Head of caudate nucleus (tissue), 42 donors: Measurements from ENCODE around the gene ARL6IP4.

Source experiments
- DNase-seq, 42 donors: peaks; one replicate each; pipeline versions ENCODE4 v3.0.0 to v3.0.0-alpha.2; 2020 to 2021; ENCODE audit warnings: mixed read lengths in 7 of 42
- intact Hi-C: fragments of 100-400 bp; cut with DNase I; formaldehyde crosslinking; loops from one replicate; pipeline ENCODE4 v1.15.0; 2022

Gene ARL6IP4

DNA sequence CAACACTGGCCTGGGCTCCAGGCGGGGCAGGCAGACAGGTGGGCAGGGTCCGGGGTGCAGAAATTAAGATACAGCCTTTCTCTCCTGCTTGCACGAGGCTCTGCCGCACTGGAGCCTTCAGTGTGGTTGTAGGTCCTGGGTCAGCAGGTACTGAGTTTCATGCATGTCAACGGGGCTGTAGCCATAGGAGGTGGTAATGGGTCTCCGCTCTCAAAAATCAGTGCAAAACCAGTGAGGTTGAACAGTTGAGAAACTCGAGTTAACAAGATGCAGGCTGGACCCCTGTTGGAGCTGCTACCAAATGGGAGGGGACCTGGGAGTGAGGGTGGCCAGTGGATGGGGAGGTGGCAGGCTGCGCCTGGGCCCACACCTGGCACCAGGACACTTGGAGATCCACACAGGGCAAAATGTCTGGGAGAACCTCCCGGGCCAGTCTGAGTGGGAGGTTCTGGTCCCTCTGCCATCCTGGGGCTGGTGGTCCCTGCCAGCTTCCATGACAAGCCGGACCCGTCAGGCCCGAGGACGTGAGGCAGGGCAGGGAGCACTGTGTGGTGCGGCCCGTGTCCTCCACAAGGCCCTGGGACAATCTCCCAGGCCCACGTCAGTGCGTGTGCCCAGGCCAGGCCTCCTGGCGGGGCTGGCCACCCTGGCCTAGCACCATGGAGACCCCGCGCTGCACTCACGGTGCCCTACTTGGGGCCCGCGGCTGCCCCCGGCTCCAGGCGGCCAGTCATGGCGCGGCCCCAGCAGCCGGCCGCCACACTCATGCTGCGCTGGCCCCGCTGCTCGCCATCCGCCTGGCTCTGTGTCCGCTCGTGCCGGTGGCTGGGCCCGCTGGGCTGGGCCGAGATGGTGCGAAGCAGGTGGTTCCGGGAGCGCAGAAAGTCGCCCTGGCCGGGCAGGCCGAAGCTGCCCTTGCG, 5.1 kb downstream of the ARL6IP4 start:
- intact Hi-C loops: no loop called here
- no peak for DNase-seq

DNA sequence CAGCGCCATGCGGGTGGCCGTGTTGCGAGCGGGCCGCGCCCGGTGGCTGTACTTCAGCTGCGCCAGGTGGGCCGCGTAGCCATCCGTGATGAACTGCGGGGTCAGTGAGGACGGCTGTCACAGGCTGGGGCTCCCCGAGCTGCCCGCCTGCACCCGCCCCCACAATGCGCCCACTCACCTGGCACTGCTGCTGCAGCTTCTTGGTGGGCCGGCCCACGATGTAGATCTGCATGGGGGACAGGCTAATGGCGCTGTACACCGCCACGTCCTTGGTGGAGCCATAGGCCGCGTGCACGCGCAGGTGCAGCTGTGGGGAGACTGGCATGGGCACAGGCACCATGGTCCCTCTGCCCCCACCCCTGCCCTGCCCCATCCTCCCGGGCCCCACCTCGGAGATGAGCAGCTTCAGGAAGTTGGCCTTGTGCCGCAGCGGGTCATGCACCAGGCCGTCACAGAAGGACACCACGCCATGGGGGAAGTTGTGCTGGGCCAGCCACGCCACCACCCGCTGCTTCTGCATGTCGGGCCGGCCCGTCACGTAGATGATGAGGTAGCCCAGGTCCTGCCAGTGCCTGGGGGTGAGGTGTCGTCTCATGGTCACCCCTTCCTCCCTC, 5.9 kb downstream of the ARL6IP4 start:
- intact Hi-C loops: no loop called here
- peak in 1 of 42 donors; percentile 29 for DNase-seq

DNA sequence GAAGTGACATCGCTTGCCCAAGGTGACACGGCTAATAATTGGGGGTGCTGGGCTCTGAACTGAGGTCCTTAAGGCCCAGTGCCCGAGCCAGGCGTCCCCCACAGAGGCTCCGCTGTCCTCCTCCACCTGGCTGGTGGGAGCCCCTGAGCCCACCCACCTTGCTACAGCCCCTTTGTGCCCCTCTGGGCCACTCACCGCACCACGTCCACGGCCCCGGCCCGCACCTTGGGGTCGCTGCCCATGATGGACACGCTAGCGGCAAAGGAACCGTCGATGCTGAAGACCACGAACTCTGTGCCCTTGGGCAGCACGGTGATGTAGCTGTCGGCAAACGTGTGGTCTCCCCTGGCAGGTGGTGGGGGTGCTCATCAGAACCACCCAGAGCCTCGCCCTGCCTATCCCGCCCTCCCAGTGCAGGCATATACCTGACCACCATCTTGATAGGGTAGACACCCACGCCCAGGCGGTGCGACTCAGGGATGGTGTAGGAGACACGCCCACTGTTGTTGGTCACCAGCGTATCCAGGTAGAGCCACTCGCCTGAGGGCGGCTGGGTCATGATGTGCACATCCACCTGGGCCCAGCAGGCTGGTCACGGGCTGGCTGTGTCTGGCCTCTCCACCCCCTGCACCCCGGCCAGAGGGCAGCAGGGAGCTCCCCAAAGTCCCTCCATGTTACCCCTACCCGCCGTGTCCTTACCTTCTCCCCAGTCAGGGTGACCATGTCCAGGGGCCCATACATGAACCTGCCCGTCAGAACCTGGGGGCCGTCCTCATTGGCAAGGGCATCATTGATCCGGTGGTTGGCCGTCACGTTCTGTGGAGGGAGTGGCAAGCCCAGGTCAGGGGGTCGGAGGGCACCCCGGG, 6.8 kb downstream of the ARL6IP4 start:
- no peak for DNase-seq
- intact Hi-C loops: no loop called here

GRCh38 chr12:122988036-122988435, 7.6 kb downstream of the ARL6IP4 start:
- intact Hi-C loops: no loop called here

DNA sequence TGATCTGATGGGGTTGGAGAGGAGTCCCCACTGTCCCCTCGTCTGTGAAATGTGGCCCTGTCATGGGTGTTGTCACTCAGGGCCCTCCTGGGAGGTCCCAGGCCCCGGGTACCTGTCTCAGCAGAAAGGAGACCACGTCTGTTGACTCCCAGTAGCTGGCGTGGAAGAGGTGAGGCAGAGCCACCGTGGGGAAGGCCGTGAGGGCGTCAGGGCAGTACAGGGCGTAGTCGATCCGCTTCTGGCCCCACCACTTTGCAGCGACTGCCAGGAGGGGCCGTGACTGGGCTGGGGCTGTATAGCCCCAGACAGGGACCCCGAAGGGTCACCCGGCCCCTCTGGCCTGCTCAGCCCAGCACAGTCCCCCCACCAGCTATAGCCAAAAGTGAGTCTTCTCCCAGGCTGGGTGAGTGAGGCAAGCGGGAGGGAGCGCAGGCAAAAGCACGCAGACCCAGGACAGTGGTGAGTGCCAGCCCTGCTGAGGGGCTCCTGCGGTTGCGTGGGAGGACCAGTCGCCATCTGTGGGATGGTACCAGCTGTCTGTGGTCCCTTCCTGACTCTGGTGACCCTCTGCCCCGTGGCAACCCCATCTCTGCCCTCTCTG, 8.2 kb downstream of the ARL6IP4 start:
- intact Hi-C loops: no loop called here
- DNase-seq: no peak

More at GRCh38 chr12:122988036-122988435, 7.6 kb downstream of the ARL6IP4 start:
- DNase-seq: no peak

- DNase-seq: no peak
- intact Hi-C loops: no loop called here
Observed at GRCh38 chr12:122989225-122989839, 8.9 kb downstream of the ARL6IP4 start.

DNA sequence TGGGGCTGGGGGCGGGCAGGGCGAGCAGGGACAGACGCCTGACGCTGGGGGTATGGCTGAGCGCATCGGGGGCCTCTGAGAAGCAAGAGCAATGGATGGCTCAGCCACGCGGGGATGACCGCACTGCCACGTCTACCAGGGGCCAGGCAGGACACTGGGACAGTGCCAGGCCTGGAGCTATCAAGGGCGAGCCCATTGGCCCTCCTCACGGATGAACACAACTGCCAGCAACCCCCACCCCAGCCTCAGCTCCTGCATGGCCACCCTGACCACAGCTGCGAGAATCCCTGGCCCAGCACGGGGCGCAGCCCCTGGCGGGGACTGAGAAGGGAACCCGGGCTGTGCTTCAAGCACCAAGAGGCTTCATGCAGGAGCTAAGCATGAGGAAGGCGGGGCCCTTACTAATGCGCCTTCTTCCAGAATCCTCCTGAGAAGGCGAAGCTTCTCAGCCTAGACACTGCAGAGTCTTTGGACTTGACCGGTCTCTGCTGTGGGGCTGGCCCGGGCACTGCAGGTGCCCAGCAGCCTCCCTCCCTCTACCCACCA, 9.5 kb downstream of the ARL6IP4 start:
- intact Hi-C loops: no loop called here
- no peak for DNase-seq

DNA sequence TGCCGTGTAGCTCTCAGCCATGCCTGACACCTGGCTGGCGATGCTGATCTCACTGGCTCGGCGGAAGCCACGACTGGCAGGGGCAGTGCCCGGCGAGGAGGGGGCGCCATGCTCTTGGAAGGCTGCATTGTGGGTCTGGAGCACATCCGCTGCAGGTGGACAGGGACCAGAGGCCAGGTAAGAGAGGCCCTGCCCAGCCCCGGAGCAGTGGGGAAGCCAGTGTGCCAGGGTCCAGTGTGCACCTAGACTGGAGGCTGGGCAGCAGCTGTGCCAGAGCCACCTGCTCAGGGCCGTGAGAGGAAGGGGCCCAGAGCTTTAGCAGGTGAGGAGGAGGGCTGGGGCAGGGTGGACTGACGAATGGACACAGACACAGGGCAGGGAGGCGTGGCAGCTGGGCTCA, 10.1 kb downstream of the ARL6IP4 start:
- intact Hi-C loops: no loop called here
- DNase-seq: no peak

GRCh38 chr12:122990961-122991622, 10.6 kb downstream of the ARL6IP4 start:
- no peak for DNase-seq
- intact Hi-C loops: no loop called here

DNA sequence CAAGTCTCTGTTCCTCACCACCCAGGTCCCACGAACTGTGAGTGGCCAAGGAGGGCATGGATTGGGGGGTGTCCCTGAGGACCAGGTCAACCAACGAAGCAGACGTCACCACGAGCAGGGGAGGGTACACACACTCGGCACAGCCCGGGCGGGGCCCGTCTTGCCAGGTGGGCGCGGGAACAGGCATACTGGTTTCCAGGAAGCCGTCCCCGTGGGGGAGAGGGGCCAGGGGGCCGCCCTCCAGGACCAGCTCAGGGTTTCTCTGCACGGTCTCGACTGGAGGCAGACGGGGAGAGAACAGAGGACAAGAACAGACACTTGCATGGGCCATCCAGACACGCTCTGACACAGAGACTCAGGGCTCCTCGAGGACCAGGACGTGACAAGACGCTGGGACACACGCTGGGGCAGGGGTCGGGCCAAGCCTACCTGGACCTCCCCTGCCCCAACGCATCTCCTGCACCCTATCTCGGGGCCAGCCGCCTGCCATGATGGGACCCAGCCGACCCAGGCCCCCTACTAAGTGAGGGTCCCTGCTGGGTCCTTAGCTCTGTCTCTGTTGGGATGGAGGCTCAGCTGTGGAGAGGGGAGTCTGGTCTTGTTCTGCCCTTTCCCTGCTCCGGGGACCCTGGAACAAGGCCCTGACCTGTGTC, 11.3 kb downstream of the ARL6IP4 start:
- DNase-seq: no peak
- intact Hi-C loops: no loop called here

- no peak for DNase-seq
- intact Hi-C loops: no loop called here
Observed at GRCh38 chr12:122992386-122992785, 11.9 kb downstream of the ARL6IP4 start.

DNA sequence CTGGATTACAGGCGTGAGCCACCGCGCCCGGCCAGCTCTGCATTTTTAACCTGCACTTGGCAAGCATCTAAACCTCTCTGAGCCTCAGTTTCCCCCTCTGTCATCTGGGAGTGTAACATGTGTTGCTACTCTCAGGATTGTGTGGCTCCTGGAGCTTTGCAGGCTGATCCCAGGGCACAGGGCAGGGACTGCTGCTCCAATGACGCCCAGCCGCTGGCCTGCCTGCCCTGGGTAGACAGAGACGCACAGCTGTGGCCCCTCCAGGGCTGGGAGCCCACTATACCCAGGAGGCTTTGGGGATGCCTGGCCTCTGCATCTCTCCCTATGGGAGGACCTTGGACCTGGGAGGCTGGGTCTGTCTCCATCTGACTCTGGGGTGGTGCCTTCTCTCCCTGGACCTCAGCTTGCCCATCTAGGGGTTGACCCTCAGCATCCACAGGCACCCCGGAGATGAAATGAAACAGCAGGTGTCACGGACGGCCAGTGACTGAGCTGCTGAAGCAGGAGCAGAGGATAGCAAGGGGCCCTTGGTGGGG, 13.7 kb downstream of the ARL6IP4 start:
- intact Hi-C loops: no loop called here
- no peak for DNase-seq

DNA sequence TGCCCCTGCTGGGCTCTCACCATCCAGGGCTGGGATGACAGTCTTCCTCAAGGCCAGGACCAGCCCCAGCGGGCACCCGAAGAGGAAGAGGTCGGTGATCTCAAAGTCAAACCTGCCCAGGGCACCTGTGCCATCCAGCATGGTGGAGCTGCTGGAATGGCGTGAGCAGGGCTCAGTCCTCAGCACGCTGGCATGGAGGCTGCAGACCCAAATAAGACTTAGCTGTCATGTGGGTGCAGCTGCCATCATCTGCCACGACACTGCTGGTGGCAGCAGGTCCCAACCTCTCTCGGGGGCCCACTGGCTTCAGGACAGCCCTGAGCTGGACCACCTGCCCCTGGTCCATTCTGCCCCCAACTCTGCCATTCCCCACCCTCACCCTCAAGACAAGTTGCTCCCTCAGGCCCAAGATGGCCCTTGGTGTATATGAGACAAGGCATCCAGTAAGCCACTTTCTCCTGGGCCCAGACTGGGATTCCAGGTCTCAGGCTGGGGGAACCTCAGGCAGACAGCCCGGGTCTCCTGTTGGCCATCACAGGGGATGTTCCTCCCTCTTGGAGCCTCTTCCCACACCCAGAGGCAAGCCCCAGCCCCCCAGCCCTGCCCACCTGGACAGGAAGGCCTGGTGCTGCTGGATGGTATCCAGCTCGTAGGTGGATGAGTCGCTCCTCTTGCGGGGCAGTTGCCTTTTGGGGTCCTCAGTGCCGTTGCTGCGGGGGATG, 14.5 kb downstream of the ARL6IP4 start:
- DNase-seq: no peak
- intact Hi-C loops: no loop called here

DNA sequence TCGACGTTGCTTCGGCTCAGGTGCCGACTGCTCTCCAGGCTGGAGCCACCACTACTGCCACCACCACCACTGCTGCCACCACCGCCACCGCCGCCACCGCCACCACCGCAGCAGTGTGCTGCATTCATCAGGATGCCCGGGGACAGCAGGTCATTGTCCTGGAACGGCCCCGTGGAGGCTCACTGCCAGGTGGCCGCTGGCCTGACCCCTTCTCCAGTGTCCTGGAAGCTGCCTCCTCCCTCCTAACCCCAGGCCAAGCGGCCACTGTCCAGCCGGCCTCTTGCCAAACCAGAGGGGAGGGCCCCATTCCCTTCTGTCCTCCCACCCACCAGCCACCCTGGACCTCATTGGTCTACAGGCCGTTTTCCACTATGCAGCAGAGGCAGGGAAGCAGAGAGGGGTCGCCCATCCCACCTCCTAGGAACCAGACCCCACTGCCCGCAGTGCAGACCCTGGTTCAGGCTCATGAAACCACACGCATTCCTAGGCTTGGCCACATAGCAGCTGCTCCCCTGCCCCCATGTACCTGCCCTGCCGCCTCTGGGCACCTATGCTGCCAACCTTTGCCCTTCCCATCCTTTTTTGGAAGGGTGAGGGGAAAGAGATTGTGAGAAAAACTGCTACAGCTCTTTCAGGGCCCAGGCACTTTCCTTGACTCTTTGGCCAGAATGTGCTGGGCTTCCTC, 15.2 kb downstream of the ARL6IP4 start:
- intact Hi-C loops: no loop called here
- peak in 7 of 42 donors; percentile 15 to 65 (median 37) for DNase-seq

GRCh38 chr12:122996188-122996601, 15.7 kb downstream of the ARL6IP4 start:
- intact Hi-C loops: no loop called here
- no peak for DNase-seq
